HG03460 (cell line): ENCODE data around the gene HIGD1C.

Experiments used
- ATAC-seq: cut with Tn5 transposase; IDR thresholded peaks from one replicate; pipeline ENCODE4 v1.9.1; 2021; ENCODE audit not compliant: unreplicated experiment

Gene HIGD1C

GRCh38 chr12:50981319-50982239, 29.2 kb downstream of the HIGD1C start:
- no peak for ATAC-seq

- no peak for ATAC-seq
Measured at GRCh38 chr12:50984586-50985298, 32.4 kb downstream of the HIGD1C start.

GRCh38 chr12:50985322-50985721, 33.0 kb downstream of the HIGD1C start:
- no peak for ATAC-seq

- ATAC-seq = no peak
Measured at GRCh38 chr12:50986966-50987737, 34.8 kb downstream of the HIGD1C start.

GRCh38 chr12:50988051-50988450, 35.7 kb downstream of the HIGD1C start:
- no peak for ATAC-seq

- ATAC-seq = no peak
Measured at GRCh38 chr12:50988871-50989270, 36.5 kb downstream of the HIGD1C start.

- no peak for ATAC-seq
Measured at GRCh38 chr12:50990147-50990727, 37.9 kb downstream of the HIGD1C start.

GRCh38 chr12:50990791-50991190, 38.4 kb downstream of the HIGD1C start:
- no peak for ATAC-seq

- no peak for ATAC-seq
Measured at GRCh38 chr12:50991291-50991690, 38.9 kb downstream of the HIGD1C start.

GRCh38 chr12:50992819-50993218, 40.5 kb downstream of the HIGD1C start:
- ATAC-seq = no peak

- ATAC-seq = no peak
Measured at GRCh38 chr12:50999093-50999492, 46.7 kb downstream of the HIGD1C start.

GRCh38 chr12:51000245-51000644, 47.9 kb downstream of the HIGD1C start:
- ATAC-seq = no peak

- ATAC-seq = no peak
Measured at GRCh38 chr12:51001799-51002198, 49.5 kb downstream of the HIGD1C start.

- ATAC-seq = no peak
Measured at GRCh38 chr12:51004504-51004903, 52.2 kb downstream of the HIGD1C start.

GRCh38 chr12:51005030-51005429, 52.7 kb downstream of the HIGD1C start:
- ATAC-seq = no peak

GRCh38 chr12:51005671-51006070, 53.3 kb downstream of the HIGD1C start:
- no peak for ATAC-seq

GRCh38 chr12:51008329-51009055, 56.1 kb downstream of the HIGD1C start:
- ATAC-seq = no peak

- no peak for ATAC-seq
Measured at GRCh38 chr12:51009056-51009440, 56.7 kb downstream of the HIGD1C start.

GRCh38 chr12:51011955-51012354, 59.6 kb downstream of the HIGD1C start:
- ATAC-seq = no peak

GRCh38 chr12:51012570-51013236, 60.4 kb downstream of the HIGD1C start:
- no peak for ATAC-seq
